Stimulated activated CD8-positive, alpha-beta memory T cell treated with anti-CD3 and anti-CD28 coated beads, Interleukin-15, amount 100 ng/mL, for 1 hour (primary cell): ENCODE measurements around the gene DCTN4.
A peak's percentile ranks its signal among the peaks of the same experiment; 100 is the strongest.

ENCODE experiments used
- DNase-seq: peaks from one replicate; pipeline ENCODE4 v3.0.0-alpha.2; 2020; ENCODE audit warnings: low read depth

DCTN4 gene

GRCh38 chr5:150738862-150739261, 20.0 kb downstream of the DCTN4 start:
- DNase-seq = no peak

DNA sequence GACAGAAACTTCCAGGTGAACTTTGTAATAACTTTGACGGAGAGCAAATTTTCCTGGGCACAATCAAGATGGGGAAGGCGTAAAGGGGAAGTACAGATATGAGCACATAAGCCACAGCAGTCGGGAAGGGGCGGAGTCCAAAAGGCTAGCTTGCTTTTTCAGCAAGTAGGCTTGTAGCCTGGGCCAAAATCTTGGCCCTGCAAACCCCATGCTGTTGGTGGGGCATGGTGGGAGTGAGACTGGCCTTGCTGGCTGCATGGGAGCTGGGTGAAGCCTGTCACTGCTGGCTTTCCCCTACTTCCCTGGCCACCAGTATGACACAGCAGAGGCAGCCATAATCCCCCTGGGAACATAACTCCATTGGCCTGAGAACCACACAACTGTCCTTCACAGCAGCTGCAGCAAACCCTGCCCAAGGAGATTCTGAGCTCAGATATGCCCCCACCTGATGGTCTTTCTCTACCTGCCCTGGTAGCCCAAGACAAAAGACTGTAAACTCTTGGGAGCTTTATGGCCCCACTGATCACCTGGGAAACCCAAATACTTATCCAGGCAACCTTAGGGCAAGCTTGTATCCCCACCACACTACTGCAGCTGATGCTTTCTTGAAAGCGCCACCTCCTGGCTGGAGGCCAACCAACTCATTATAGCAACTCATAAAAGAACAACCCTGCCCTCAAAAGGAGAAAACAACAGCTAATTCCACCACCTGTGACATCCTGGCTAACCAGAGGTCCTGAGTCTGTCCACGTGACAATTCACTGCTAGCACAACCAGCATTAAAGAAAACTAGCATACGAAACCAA, 24.0 kb downstream of the DCTN4 start:
- no peak for DNase-seq

GRCh38 chr5:150731669-150732242, 27.1 kb downstream of the DCTN4 start:
- no peak for DNase-seq

DNA sequence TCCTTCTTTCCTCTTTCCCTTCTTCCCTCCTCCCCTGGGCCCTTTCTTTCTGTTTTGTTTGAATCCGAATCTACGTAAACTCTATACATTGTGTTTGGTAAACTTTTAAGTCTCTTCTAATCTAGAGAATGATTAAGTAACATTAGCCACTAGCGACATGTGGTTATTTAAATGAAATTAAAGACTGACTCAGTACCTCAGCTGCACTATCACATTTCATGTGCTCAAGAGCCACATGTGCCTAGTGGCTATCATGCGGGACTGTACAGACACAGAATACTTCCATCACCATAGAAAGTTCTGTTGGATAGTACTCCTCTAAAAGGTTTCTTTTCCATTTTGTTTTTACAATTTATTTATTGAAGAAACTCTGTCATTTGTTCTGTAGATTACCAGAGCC, 29.0 kb downstream of the DCTN4 start:
- DNase-seq = no peak

DNA sequence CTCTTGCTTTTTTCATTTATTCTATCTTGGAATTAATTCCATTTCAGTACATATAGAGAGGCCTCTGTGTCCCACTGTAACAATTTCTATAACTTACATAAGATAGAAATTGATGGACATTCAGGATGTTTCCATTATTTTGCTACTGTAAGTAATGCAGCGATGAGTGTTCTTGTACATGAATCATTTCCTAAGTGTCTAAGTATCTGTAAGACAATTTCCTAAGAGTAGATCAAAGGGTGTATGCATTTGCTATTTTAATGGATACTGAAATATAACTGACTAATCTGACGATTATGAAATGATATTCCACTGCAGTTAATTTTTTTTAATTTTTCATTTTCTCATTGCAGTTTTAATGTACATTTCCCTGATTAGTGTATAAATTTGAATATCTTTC, 35.0 kb downstream of the DCTN4 start:
- DNase-seq = no peak

- no peak for DNase-seq
Observed at GRCh38 chr5:150710165-150710564, 48.7 kb downstream of the DCTN4 start.

DNA sequence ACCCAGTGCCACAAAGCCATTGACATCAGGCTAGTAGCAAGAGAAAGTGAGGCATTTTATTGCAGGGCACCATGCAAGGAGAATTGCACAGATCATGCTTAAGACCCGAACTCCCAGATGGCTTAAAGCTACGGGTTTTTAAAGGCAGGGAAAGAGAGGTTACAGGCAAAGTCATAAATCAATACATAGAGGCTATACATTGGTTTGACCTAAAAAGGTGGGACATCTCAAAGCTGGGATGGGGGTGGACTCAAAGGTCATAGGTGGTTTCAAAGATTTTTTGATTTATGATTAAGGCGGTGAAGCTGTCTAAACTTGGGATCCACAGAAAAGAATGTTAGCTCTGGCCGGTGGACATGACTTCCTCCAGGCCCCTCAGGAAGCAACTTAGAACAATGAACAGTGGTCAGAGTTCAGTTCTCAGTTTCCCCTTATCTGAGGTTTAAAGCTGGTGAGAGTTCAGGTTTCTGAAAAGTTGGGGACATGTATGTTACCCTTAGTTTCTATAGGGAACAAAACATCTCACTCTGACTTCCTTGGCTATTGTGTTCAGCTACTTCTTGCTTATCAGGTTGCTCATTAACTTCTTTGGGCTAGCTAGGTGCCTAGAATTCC, 51.9 kb downstream of the DCTN4 start:
- no peak for DNase-seq

DNA sequence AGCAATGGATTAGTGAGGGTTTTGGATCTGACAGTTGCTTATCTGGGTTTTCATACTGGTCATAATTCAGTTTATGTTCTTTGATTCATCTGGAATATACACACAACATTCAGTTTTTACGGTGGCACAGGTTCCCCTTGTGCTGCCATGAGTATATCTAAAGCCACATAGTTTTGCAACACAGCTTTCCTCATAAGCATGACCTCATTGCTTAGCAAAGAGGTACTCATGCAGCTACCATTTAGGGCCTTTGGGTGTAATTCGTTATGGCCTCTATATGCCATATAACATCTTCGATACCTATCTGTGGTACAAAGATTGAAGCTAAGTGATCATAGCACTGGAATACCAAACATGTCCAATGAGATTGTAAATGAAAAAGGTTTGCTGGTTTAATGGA, 55.1 kb downstream of the DCTN4 start:
- no peak for DNase-seq

DNA sequence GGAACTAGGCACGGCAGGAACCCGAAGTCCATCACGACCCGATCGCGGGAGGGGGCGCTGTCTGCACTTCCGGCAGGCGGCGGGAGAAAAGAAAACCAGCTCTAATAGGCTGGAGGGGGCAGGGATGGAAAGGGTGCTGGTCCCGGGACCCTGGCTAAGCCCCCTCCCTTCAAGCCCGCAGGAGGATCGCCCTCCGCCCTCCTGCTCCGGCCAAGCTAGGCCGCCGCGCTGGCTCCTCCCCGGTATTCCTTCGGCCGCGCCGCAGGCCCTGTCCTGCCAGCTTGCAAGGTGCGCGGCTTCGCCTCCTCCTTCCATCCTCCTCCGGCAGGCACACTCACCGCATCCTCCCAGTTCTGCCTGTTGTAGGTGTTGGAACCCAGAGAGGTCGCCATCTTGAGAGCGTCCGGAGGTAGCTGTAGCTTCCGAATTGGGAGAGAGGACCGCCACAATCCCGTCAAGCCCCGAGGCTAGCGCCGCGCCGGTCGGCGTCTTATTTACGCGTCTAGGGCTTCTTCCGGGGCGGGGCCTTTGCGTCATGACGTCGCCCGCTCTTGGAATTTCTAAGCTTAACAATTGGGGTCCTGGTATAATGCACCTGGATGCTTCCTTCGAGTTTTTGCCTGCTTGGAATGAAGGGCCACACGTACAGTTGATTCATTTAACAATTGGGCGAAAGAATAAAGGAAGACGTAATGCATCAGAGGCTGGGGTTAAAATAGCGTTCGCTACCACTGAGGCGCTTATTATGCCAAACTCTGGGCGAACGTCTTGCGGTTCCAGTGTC, 58.0 kb downstream of the DCTN4 start, which contains the start of gene RBM22:
Gene RBM22 (minus strand): TSS at position 469 of the 784 bp plus-strand sequence. CDS start 77 bp downstream, at position 392.
- peak; percentile 85 for DNase-seq

DNA sequence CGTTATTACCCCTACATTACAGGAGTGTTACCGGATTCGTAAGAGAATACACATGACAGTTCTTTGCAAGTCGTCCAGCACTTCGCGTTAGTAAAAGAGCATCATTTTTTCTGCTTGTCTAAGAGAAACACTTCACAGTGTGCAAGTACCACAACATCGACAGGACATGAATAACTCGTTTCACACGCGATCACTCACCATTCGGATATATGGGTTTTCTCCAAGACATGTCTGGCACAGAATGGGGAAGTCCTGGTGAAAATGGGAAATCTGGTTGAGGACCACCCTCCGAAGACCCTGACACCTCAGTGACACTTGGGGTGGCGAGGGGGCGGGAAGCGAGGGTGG, 58.6 kb downstream of the DCTN4 start:
- no peak for DNase-seq

DNA sequence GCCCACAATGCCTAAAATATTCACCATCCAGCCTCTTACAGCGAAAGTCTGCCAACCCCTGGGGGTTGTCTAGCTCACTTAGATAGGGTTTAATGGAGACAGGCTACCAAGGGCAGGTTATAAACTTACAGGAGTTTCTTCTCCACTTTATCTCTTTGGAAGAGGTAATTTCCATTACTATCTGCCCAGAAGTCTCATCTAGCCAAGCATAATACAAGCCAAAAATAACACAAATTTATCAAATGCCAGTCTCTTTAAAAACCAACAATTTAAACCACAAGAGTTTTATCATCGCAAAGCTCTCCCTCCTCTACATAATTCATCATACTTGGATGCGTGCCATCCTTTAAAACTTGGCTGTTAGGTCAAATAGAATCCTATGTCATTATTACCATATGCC, 64.2 kb downstream of the DCTN4 start:
- no peak for DNase-seq

DNA sequence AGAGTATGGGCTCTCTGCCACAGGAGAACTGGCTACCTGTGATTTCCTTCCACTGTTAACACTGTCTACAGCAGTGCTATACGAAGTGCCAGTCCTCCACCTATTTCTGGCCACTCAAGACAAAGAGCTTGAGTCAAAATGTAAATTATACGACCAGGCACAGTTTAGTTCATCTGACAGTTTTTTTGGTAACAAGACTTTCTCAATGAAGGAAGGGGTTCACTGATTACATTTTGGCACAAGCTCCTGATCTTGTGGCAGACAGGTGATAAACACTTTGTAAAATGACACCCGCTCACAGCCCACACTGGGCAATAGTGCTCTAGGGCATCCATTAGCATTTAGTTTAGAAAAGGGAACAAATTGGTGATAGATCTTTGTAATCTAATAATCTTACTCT, 66.5 kb downstream of the DCTN4 start:
- DNase-seq = no peak

DNA sequence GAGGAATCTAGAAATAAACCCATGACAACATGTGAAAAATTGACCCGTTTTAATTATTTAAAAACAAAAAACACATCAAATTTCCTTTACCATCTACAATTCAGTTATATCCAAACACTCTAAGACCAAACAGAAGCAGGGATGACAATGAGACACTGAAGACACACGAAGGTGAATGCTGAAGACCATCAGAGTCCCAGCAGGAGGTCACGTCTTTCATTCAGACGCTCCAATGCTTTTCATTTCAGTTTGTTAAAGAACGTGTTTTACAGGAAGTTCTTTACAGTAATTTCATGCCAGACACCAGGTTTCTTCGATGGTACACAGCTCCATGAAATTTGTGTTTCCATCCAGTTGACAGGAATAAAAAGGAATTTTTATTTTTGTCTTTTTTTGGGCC, 68.1 kb downstream of the DCTN4 start:
- DNase-seq = no peak

DNA sequence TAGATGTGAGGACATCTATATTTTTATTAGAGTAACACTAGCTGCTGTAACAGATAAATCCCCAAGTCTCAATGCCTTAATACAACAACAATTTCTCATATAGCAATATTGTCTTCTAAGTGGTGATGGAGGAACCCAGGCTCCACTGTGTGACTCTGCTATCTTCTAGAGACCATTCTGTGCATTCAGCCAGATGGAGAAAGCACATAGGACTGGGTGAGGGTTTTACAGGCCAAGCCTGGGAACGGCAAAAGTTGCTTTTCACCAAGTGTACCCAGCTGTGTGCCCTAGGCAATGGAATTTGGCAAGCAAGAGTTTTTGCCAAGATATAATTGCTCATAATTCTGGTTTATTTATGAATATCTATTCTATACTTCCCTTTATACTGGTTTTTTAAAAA, 69.7 kb downstream of the DCTN4 start:
- no peak for DNase-seq

GRCh38 chr5:150676578-150676977, 82.2 kb downstream of the DCTN4 start:
- DNase-seq = no peak

GRCh38 chr5:150675069-150675468, 83.7 kb downstream of the DCTN4 start:
- no peak for DNase-seq

- no peak for DNase-seq
Observed at GRCh38 chr5:150674341-150674821, 84.4 kb downstream of the DCTN4 start.

GRCh38 chr5:150672884-150673275, 85.9 kb downstream of the DCTN4 start:
- no peak for DNase-seq

DNA sequence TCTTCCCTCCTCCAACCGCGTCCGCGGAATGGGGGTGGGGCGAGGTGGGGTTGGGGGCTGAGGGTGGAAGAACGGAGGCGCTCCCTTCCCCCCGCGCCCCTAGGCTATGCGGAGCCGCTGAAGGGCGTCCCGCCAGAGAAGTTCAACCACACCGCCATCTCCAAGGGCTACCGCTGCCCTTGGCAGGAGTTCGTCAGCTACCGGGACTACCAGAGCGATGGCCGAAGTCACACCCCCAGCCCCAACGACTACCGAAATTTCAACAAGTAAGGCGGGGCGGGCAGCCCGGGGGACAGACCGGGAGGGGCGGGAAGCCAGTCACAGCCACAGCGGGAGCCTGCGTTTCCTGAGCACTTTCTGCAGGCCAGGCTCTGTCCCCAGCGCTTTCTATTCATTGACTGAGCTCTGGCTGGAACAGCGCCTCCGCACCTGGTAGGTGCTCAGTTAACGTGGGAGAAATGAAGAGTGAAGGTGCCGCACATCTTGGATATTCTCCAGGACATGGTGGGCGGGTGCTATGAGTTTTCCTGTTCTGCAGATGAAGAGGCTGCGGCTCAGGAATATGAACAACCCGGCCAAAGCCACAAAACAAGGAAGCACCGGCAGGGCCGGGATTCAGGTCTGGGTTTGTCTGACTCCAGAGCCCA, 86.5 kb downstream of the DCTN4 start:
- DNase-seq = no peak

DNA sequence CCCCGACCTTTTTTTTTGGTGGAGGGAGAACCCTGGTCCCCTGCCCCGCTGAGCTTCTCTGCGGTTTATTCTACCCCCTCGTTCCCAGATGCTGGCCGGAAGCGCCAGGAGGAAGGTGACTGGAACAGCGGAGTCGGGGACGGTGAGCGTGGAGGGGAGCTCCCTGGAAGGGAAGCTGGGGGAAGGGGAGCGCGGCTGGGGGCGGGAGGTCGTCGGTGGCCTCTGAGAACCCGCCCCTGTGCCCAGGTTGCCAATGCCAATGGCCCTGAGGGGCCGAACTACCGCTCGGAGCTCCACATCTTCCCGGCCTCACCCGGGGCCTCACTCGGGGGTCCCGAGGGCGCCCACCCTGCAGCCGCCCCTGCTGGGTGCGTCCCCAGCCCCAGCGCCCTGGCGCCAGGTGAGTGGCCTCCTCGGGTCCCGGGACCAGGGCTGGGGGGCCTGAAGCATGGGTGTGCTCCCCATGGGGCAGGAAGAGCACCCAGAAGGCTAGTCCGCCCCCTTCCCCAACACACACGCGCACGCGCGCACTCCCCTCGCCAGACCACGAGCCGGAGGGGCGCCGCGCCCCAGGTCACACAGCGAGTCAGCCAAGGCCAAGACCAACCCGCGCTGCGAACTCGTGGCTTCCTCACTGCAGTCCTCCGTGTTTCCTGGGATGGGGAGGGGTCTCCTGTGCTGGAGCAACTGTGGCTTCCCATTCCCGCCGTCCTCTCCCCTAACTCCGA, 87.1 kb downstream of the DCTN4 start:
- DNase-seq = no peak

DNA sequence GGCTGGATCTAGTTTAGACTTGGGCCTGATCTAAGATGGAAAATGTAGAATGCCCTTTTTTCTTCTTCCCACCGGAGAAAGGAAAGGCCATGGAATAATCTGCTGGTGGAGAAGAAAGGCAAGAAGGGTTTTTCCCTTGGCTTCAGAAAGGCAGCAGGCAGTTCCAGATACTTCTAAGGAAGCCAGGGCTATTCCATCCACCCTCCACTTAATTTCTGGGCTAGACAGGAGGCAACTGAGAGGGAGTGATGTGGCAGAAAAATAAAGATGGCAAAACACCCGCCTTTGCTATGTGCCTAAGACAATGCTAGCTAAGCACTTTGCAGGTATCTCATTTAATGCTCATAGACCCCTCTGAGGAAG, 87.9 kb downstream of the DCTN4 start:
- DNase-seq = no peak
